DMS79 (cell line): ENCODE data around the gene HMOX1.
A peak's percentile ranks its signal among the peaks of the same experiment; 100 is the strongest.

Source experiments
- DNase-seq: peaks from one replicate; lab custom pipeline; 2025; lab: John Stamatoyannopoulos, UW

HMOX1 gene

GRCh38 chr22:35380537-35381423, at the start of gene HMOX1:
HMOX1 (plus strand) TSS chr22:35381096; CDS start chr22:35381174, 78 bp downstream.
- DNase-seq = peak; percentile 14

- no peak for DNase-seq
Measured at GRCh38 chr22:35332278-35332677, 48.6 kb upstream of the HMOX1 start.

- DNase-seq = no peak
Measured at GRCh38 chr22:35333220-35333619, 47.7 kb upstream of the HMOX1 start.

GRCh38 chr22:35334004-35334403, 46.9 kb upstream of the HMOX1 start:
- no peak for DNase-seq

GRCh38 chr22:35335468-35335867, 45.4 kb upstream of the HMOX1 start:
- DNase-seq = no peak

- no peak for DNase-seq
Measured at GRCh38 chr22:35335936-35336781, 44.7 kb upstream of the HMOX1 start.

GRCh38 chr22:35337932-35338331, 43.0 kb upstream of the HMOX1 start:
- no peak for DNase-seq

- no peak for DNase-seq
Measured at GRCh38 chr22:35341090-35341874, 39.6 kb upstream of the HMOX1 start.

- no peak for DNase-seq
Measured at GRCh38 chr22:35342390-35342789, 38.5 kb upstream of the HMOX1 start.

GRCh38 chr22:35343664-35344550, 37.0 kb upstream of the HMOX1 start:
- no peak for DNase-seq

GRCh38 chr22:35344956-35345690, 35.8 kb upstream of the HMOX1 start:
- DNase-seq = no peak

GRCh38 chr22:35345808-35346505, 34.9 kb upstream of the HMOX1 start:
- no peak for DNase-seq

GRCh38 chr22:35346596-35347220, 34.2 kb upstream of the HMOX1 start:
- no peak for DNase-seq

- DNase-seq = no peak
Measured at GRCh38 chr22:35347462-35347861, 33.4 kb upstream of the HMOX1 start.

- no peak for DNase-seq
Measured at GRCh38 chr22:35348026-35348590, 32.8 kb upstream of the HMOX1 start.

- DNase-seq = no peak
Measured at GRCh38 chr22:35348703-35349102, 32.2 kb upstream of the HMOX1 start.

- no peak for DNase-seq
Measured at GRCh38 chr22:35349368-35349703, 31.6 kb upstream of the HMOX1 start.

GRCh38 chr22:35349704-35350538, 31.0 kb upstream of the HMOX1 start:
- DNase-seq = peak; percentile 50
